GM12878 (cell line): Measurements from ENCODE around the gene COL5A3. TPM values are rescaled to one million over a fixed set of nuclear protein-coding genes. Genes with fewer than 3 reads are reported as not detected.

Experiments used
- ATAC-seq: fragments of 200-7000 bp; cut with Tn5 transposase; 3 replicates; pipeline ENCODE4 v1.9.1; 2020; ENCODE audit warnings: mild to moderate bottlenecking, moderate library complexity
- BruUV-seq: library from RNA; stranded (reverse); fragments of 400-500 nt; replicated peaks from 2 replicates; lab custom pipeline; 2021; lab: Mats Ljungman, UMichigan
- CTCF ChIA-PET: fragments of 300-600 bp; sonication (Branson Sonifier 250); formaldehyde crosslinking; extraction: SDS; loops from one replicate; lab custom pipeline; 2021; ENCODE audit warnings: inconsistent platforms; lab: Yijun Ruan, JAX
- POLR2A ChIA-PET: fragments of 350-600 bp; formaldehyde crosslinking; extraction: SDS; loops from one replicate; lab custom pipeline; 2021; ENCODE audit warnings: inconsistent platforms; lab: Charles Lee
- RAD21 ChIA-PET: fragments of 300-600 bp; sonication (Branson Sonifier 250); formaldehyde crosslinking; loops from one replicate; lab custom pipeline; 2023; ENCODE audit warnings: antibody characterized with exemption; ENCODE audit not compliant: unreplicated experiment; lab: Charles Lee
- SMC1A ChIA-PET: fragments of 300-600 bp; sonication (Branson Sonifier 250); formaldehyde crosslinking; loops from one replicate; lab custom pipeline; 2023; ENCODE audit not compliant: unreplicated experiment, uncharacterized antibody; lab: Charles Lee
- DNase-seq: peaks from one replicate; pipeline ENCODE4 v3.0.0-alpha.2; 2011; ENCODE audit warnings: low read depth, low spot score
- FAIRE-seq: peaks from 3 replicates; lab custom pipeline; 2011; peaks lifted over from hg19 to GRCh38; lab: Jason Lieb, UNC
- H2AFZ ChIP-seq: 2 replicates; pipeline ENCODE4 v1.6.0; 2011; ENCODE audit warnings: low read depth, low read length, control low read depth; ENCODE audit not compliant: control insufficient read depth
- H3K27ac ChIP-seq: 2 replicates; pipeline ENCODE4 v1.5.1; 2011; ENCODE audit warnings: control low read depth; ENCODE audit not compliant: control insufficient read depth, insufficient read depth
- H3K27me3 ChIP-seq, 2 experiments: replicated peaks in 1 of 2; 2 replicates each; pipeline versions ENCODE4 v1.6.0 to v1.6.1; 2011; ENCODE audit warnings: low read length in 1 of 2; ENCODE audit not compliant: control insufficient read depth in 2 of 2, insufficient read depth in 2 of 2
- H3K36me3 ChIP-seq, 2 experiments: 2 replicates each; pipeline ENCODE4 v1.5.1; 2011; ENCODE audit warnings: low read length in 1 of 2; ENCODE audit not compliant: control insufficient read depth in 2 of 2, insufficient read depth in 2 of 2
- H3K4me1 ChIP-seq: 2 replicates; pipeline ENCODE4 v1.6.1; 2011; ENCODE audit warnings: mild to moderate bottlenecking, low read length, moderate library complexity, mixed read lengths; ENCODE audit not compliant: control insufficient read depth, insufficient read depth
- H3K4me2 ChIP-seq: 2 replicates; pipeline ENCODE4 v1.6.0; 2011; ENCODE audit warnings: control low read depth; ENCODE audit not compliant: control insufficient read depth, insufficient read depth
- H3K4me3 ChIP-seq: fragments of 200-600 bp; sonication (generic); 2 replicates; pipeline ENCODE4 v1.5.1; 2016
- H3K79me2 ChIP-seq: 2 replicates; pipeline ENCODE4 v1.6.0; 2011; ENCODE audit warnings: low read length; ENCODE audit not compliant: control insufficient read depth, insufficient read depth
- H3K9ac ChIP-seq: 2 replicates; pipeline ENCODE4 v1.8.0; 2011; ENCODE audit warnings: low read length, control low read depth, mixed read lengths; ENCODE audit not compliant: control insufficient read depth, insufficient read depth
- H3K9me3 ChIP-seq: replicated peaks from 3 replicates; pipeline ENCODE4 v1.5.1; 2011; ENCODE audit warnings: mild to moderate bottlenecking, low read length; ENCODE audit not compliant: control insufficient read depth, insufficient read depth
- H4K20me1 ChIP-seq: 2 replicates; pipeline ENCODE4 v1.6.0; 2011; ENCODE audit not compliant: control insufficient read depth, insufficient read depth
- HDAC6 ChIP-seq: fragments of 200-600 bp; sonication (generic); IDR thresholded peaks from one replicate; pipeline ENCODE4 v1.8.0; 2017; ENCODE audit warnings: antibody characterized with exemption; ENCODE audit not compliant: unreplicated experiment
- NR2F1 ChIP-seq: fragments of 450-650 bp; conservative IDR thresholded peaks from 2 replicates; pipeline ENCODE4 v1.6.1; 2017; ENCODE audit warnings: mild to moderate bottlenecking
- WRNIP1 ChIP-seq: IDR thresholded peaks from 2 replicates; pipeline ENCODE4 v1.6.1; 2011; ENCODE audit warnings: low read depth, low read length, improper control_type of control experiment, borderline replicate concordance
- WGBS: methylation state at CpG from one replicate; pipeline ENCODE4 v1.1.6; 2016; ENCODE audit warnings: low lambda C conversion rate; ENCODE audit not compliant: insufficient replicate concordance, insufficient coverage; ENCODE audit errors: missing lambda C conversion rate; 5-methylcytosine and 5-hydroxymethylcytosine counted together
- in situ Hi-C: fragments of 300-500 bp; cut with MboI; formaldehyde crosslinking; loops from 9 replicates; pipeline ENCODE4 v1.14.3; 2018; ENCODE audit warnings: mixed read lengths
- intact Hi-C: fragments of 100-400 bp; cut with micrococcal nuclease; formaldehyde crosslinking; loops from one replicate; pipeline ENCODE4 v1.14.2; 2022; ENCODE audit not compliant: unreplicated experiment
- polyA plus RNA-seq, 11 experiments: library from polyadenylated mRNA; depleted of rRNA in 4 of 11; unstranded in 6 of 11; stranded (reverse) in 5 of 11; fragments of >200 nt; fragmentation: Nextera tagmentation in 4 of 11; fragmentation: Illumina TruSeq in 1 of 11; extraction: Ambion mirVana in 4 of 11; extraction: Trizol in 1 of 11; gene quantifications; 1 replicate in 1 of 11; 2 replicates in 10 of 11; pipeline versions ENCODE4 v1.2.1 to v1.2.3, GENCODE V29; 2011 to 2016; ENCODE audit warnings: inconsistent platforms in 2 of 11, missing spikeins in 2 of 11, low read depth in 1 of 11
- total RNA-seq, 4 experiments: library from RNA; depleted of rRNA in 3 of 4; stranded (reverse); fragments of >200 nt in 3 of 4; fragmentation: Illumina TruSeq in 1 of 4; extraction: Trizol in 1 of 4; gene quantifications; 2 replicates each; pipeline versions ENCODE4 v1.2.1 to v1.2.3, GENCODE V29; 2013 to 2021
- TF ChIP-seq, protein P1 (sequence below): fragments of 450-650 bp; formaldehyde crosslinking; IDR thresholded peaks from 2 replicates; pipeline ENCODE4 v1.4.0; 2022; ENCODE audit warnings: mild to moderate bottlenecking, moderate library complexity

Gene COL5A3
- total and polyA plus RNA-seq, 10 of the 15 experiments (the other 5 are each of a cell fraction or from before 2014, with no cell fraction given): under 0.01 to 8.3 (median 0.10) TPM; not detected in 2

GRCh38 chr19:10043286-10043927, 33.1 kb upstream of the COL5A3 start:
- TF ChIP-seq WRNIP1: no peak
- TF ChIP-seq, protein P1, sequence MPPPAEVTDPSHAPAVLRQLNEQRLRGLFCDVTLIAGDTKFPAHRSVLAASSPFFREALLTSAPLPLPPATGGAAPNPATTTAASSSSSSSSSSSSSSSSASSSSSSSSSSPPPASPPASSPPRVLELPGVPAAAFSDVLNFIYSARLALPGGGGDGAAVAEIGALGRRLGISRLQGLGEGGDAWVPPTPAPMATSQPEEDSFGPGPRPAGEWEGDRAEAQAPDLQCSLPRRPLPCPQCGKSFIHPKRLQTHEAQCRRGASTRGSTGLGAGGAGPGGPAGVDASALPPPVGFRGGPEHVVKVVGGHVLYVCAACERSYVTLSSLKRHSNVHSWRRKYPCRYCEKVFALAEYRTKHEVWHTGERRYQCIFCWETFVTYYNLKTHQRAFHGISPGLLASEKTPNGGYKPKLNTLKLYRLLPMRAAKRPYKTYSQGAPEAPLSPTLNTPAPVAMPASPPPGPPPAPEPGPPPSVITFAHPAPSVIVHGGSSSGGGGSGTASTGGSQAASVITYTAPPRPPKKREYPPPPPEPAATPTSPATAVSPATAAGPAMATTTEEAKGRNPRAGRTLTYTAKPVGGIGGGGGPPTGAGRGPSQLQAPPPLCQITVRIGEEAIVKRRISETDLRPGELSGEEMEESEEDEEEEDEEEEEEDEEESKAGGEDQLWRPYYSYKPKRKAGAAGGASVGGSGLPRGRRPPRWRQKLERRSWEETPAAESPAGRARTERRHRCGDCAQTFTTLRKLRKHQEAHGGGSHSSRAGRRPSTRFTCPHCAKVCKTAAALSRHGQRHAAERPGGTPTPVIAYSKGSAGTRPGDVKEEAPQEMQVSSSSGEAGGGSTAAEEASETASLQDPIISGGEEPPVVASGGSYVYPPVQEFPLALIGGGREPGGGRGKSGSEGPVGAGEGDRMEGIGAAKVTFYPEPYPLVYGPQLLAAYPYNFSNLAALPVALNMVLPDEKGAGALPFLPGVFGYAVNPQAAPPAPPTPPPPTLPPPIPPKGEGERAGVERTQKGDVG: no peak
- TF ChIP-seq HDAC6: no peak
- no peak for TF ChIP-seq NR2F1
- FAIRE-seq (no peak), ATAC-seq (no peak), DNase-seq (no peak)
- POLR2A ChIA-PET: no interaction called here
- Histone ChIP-seq H3K4me3 (no peak overlapping the region), H3K79me2 (no peaks in the 10 kb centered on the region), H2AFZ (no peak overlapping the region), H3K4me2 (no peak overlapping the region), H3K27ac (no peak overlapping the region), H4K20me1 (no peaks in the 10 kb centered on the region), H3K36me3 (no peaks in the 10 kb centered on the region), H3K9ac (no peak overlapping the region), H3K9me3 (no peaks in the 10 kb centered on the region), H3K4me1 (no peaks in the 10 kb centered on the region), H3K27me3 (no peaks in the 10 kb centered on the region)
- in situ Hi-C loops: no loop called here
- SMC1A ChIA-PET: interaction anchor here (0.7 to 1.8 kb wide), 2 partner anchors 16 to 811 kb away, joined by 3 to 5 read pairs; no protein-coding TSS in a partner anchor
- CTCF ChIA-PET: interaction anchor here (0.6 to 2.1 kb wide), 3 partner anchors 16 to 111 kb away, joined by 3 to 6 read pairs (median 5); no protein-coding TSS in a partner anchor
- BruUV-seq: no TSS peak
- intact Hi-C loops: no loop called here
- RAD21 ChIA-PET: no interaction called here
- 43% methylated on average over 4 of the region's 4 CpGs for WGBS
